Stomach (tissue), 4 donors: ENCODE measurements around the gene TMEM190.

Experiments used
- CTCF ChIP-seq, 7 experiments: fragments of 450-650 bp in 4 of 7; fragments of 200-600 bp in 3 of 7; sonication (generic) in 3 of 7; IDR thresholded peaks; one replicate each; pipeline ENCODE4 v1.5.1; 2016 to 2019; ENCODE audit warnings: antibody characterized with exemption in 7 of 7, control low read depth in 2 of 7, mild to moderate bottlenecking in 1 of 7
- EP300 ChIP-seq: sonication (generic); formaldehyde crosslinking; IDR thresholded peaks from one replicate; pipeline ENCODE4 v1.6.1; 2017; ENCODE audit warnings: antibody characterized with exemption
- POLR2A ChIP-seq, 4 donors: fragments of 450-650 bp; IDR thresholded peaks; one replicate each; pipeline ENCODE4 v1.6.1; 2016; ENCODE audit warnings: antibody characterized with exemption in 4 of 4, control low read depth in 2 of 4, mild to moderate bottlenecking in 1 of 4, moderate library complexity in 1 of 4
- POLR2AphosphoS5 ChIP-seq, 3 donors: sonication (generic); formaldehyde crosslinking; IDR thresholded peaks; one replicate each; pipeline ENCODE4 v1.6.1; 2016; ENCODE audit warnings: antibody characterized with exemption in 3 of 3

DNA sequence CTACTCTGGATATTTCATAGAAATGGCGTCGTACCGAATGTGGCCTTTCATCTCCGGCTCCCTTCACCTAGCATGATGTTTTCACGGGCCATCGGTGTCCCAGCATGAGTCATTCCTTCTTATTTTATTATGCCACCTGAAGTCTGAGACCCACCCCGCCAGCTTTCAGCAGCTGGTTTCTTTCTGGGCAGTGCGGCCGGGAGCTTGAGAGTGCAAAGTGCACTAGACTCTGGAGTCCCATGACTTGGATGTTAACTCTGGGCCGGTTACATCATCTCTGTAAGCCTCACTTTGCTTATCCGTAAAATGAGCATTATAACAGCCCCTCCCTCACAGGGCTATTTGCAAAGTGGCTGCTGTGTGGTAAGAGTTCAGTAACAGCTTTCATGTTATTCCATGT is 42.8 kb upstream of the TMEM190 start:
- TF ChIP-seq CTCF (IDR thresholded peaks at IDR 0.05), result no peak
- no peak for TF ChIP-seq POLR2A (IDR thresholded peaks at IDR 0.05)
- no peak for TF ChIP-seq POLR2AphosphoS5 (IDR thresholded peaks at IDR 0.05)
- no peak for TF ChIP-seq EP300
